Upper lobe of left lung (tissue), 4 donors: ENCODE measurements around the gene SPATA18.

Experiments
- CTCF ChIP-seq, 6 experiments: fragments of 450-650 bp in 4 of 6; fragments of 200-600 bp in 2 of 6; sonication (generic) in 2 of 6; IDR thresholded peaks; one replicate each; pipeline ENCODE4 v1.5.1; 2016 to 2019; ENCODE audit warnings: antibody characterized with exemption in 6 of 6
- POLR2AphosphoS5 ChIP-seq, 2 donors: sonication (generic); formaldehyde crosslinking; IDR thresholded peaks; one replicate each; pipeline ENCODE4 v1.5.1; 2017; ENCODE audit warnings: antibody characterized with exemption in 2 of 2

- no peak for TF ChIP-seq POLR2AphosphoS5 (IDR thresholded peaks at IDR 0.05)
- no peak for TF ChIP-seq CTCF (IDR thresholded peaks at IDR 0.05)
Observed at GRCh38 chr4:52019936-52020657, 31.0 kb upstream of the SPATA18 start, which contains the start of gene LRRC66.
